BJ (cell line): Measurements from ENCODE around the gene SRRM5. TPM values are rescaled to one million over a fixed set of nuclear protein-coding genes. Genes with fewer than 3 reads are reported as not detected.
A peak's percentile ranks its signal among the peaks of the same experiment; 100 is the strongest.

Experiments
- CTCF ChIA-PET: fragments of 350-600 bp; formaldehyde crosslinking; extraction: SDS; loops from one replicate; lab custom pipeline; 2021; ENCODE audit warnings: antibody characterized with exemption, inconsistent platforms; lab: Yijun Ruan, JAX
- POLR2A ChIA-PET: fragments of 300-600 bp; sonication (Branson Sonifier 250); formaldehyde crosslinking; extraction: SDS; loops from one replicate; lab custom pipeline; 2021; ENCODE audit warnings: antibody characterized with exemption; lab: Charles Lee
- DNase-seq: peaks from one replicate; pipeline ENCODE4 v3.0.0-alpha.2; 2011; ENCODE audit warnings: low read depth
- H3K27me3 ChIP-seq: 2 replicates; pipeline ENCODE4 v1.6.0; 2011; ENCODE audit warnings: low read length; ENCODE audit not compliant: control insufficient read depth, insufficient read depth
- H3K36me3 ChIP-seq: 2 replicates; pipeline ENCODE4 v1.5.1; 2011; ENCODE audit warnings: low read length; ENCODE audit not compliant: control insufficient read depth, insufficient read depth
- H3K4me3 ChIP-seq: 2 replicates; pipeline ENCODE4 v1.5.1; 2011; ENCODE audit warnings: low read depth, mild to moderate bottlenecking, control low read depth, low read length
- polyA plus RNA-seq: library from polyadenylated mRNA; depleted of rRNA; stranded (reverse); fragments of >200 nt; gene quantifications from 2 replicates; pipeline ENCODE4 v1.2.3, GENCODE V29; 2011
- TF ChIP-seq, protein P1 (sequence below): IDR thresholded peaks from 2 replicates; pipeline ENCODE4 v1.5.1; 2011; ENCODE audit warnings: low read depth, mild to moderate bottlenecking, control low read depth, inconsistent platforms, low read length, moderate library complexity; ENCODE audit not compliant: insufficient read depth

Gene SRRM5
- polyA plus RNA-seq, 1 experiment, result 0.04 TPM

DNA sequence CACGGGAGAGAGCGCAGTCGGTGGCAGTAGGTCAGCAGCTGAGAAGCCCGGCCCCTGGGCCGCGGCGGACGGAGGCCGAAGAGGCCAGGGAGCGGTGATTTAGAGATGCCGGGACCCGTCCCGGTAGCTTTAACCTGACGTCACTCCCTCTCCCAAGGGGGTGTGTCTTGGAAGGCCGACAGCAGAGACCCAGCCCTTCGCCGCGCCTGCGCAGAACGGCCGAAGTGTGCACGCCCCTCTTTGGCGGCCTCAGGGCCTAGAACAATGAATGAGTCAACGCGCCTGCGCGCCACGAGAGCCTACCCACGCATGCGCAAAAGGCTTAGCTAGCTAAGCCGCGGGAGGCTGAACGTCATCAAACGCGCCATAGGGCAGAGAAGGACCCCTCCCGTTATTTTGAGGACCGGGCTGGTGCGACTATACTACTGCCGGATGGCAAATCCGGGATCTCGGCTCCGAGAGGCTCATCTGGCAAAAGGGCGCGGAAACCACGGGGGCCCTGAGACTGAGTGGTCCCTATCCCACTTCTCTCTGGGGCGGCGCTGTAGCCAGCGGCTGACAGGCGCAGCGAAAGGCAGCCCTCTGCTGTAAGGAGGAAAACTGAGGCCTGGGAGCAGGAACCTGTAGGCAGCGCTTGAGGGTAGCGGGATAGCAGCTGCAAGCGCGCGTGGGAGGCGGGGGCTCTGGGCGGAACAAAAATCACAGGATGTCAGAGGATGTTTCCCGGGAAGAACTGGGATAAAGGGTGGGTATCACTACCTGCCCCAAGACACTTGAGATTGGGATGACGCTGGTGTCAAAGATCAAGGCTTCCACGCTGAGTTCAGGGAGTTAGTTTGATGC is 15.7 kb upstream of the SRRM5 start, which contains the start of the genes IRGQ and ZNF576:
Gene IRGQ, minus strand, starts transcription at position 136 of the 843 bp plus-strand sequence. CDS start 796 bp downstream, outside the sequence.
Gene ZNF576, plus strand, starts transcription at position 597 of the 843 bp plus-strand sequence. CDS start 514 bp downstream, outside the sequence.
- Histone ChIP-seq H3K4me3 (peak within 1 kb of the TSS; percentile 64), H3K36me3 (peaks cover 16% of the 10 kb centered on the region), H3K27me3 (no peaks in the 10 kb centered on the region)
- ChIA-PET CTCF (interaction anchor here (1.0 to 4.9 kb wide), 11 partner anchors 12 to 149 kb away, joined by 3 to 43 read pairs (median 10); partner anchors contain the start of genes PLAUR and ZNF575), POLR2A (interaction anchor here (0.7 kb wide), 1 partner anchor 68 kb away, joined by 3 read pairs; no protein-coding TSS in a partner anchor)
- DNase-seq, result peak; percentile 97
- TF ChIP-seq, protein P1, sequence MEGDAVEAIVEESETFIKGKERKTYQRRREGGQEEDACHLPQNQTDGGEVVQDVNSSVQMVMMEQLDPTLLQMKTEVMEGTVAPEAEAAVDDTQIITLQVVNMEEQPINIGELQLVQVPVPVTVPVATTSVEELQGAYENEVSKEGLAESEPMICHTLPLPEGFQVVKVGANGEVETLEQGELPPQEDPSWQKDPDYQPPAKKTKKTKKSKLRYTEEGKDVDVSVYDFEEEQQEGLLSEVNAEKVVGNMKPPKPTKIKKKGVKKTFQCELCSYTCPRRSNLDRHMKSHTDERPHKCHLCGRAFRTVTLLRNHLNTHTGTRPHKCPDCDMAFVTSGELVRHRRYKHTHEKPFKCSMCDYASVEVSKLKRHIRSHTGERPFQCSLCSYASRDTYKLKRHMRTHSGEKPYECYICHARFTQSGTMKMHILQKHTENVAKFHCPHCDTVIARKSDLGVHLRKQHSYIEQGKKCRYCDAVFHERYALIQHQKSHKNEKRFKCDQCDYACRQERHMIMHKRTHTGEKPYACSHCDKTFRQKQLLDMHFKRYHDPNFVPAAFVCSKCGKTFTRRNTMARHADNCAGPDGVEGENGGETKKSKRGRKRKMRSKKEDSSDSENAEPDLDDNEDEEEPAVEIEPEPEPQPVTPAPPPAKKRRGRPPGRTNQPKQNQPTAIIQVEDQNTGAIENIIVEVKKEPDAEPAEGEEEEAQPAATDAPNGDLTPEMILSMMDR, result peak; percentile 16; the same call in 1 of the 2 replicates

DNA sequence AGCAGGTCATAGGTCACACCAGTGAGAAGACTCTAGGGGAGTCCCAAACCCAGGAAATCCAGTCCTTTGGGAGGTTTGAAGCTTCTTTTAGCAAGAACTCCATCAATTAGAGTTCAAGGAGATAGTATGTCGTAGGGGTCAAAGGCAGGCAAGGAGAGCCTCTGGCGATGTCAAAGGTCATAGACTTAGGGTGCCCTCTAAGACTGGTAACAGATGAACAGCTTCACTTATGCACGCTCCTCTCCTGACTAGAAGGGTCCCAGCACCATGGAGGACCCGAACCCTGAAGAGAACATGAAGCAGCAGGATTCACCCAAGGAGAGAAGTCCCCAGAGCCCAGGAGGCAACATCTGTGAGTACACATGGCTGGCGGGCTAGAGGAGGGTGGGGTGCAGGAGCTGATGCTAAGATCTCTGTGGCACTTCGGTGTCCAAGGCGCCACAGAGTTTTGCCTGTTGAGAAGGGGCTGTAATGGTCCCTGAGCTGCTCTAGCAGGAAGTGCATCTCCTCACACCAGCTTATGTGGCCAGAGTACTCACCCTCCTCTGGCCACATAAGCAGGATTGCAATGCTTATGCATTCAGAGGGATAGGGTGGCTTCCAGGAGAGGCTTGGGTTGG is 14.9 kb upstream of the SRRM5 start:
- ChIA-PET POLR2A (no interaction called here), CTCF (interaction anchor here (0.6 to 4.9 kb wide), 6 partner anchors 23 to 150 kb away, joined by 3 to 43 read pairs (median 4); partner anchors contain the start of gene ZNF575)
- Histone ChIP-seq H3K4me3 (peak overlapping the region; percentile 61), H3K27me3 (no peaks in the 10 kb centered on the region), H3K36me3 (peaks cover 14% of the 10 kb centered on the region)
- TF ChIP-seq, protein P1, result no peak
- no peak for DNase-seq

DNA sequence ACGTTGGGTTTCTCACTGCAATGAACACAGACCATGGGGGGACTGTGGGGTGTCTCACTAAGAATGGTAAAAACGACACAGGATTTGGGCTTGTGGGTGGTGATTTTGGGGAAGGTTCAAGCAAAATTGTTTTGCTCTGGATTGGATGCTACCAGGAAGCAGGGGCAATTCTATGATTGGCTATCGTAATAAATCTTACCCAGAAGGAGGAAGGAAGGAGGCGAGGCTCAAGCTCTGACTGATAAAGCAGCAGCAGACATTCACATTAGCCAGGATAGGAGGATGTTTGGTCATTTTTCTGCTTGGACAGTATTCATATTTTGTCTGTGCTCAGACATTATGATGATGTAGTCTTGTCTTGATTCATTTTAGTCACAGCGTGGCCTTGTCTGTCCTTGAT is 14.0 kb upstream of the SRRM5 start:
- Histone ChIP-seq H3K27me3 (no peaks in the 10 kb centered on the region), H3K4me3 (no peak overlapping the region), H3K36me3 (peaks cover 13% of the 10 kb centered on the region)
- ChIA-PET CTCF (interaction anchor here (4.9 kb wide), 1 partner anchor 43 kb away, joined by 36 read pairs; no protein-coding TSS in a partner anchor), POLR2A (no interaction called here)
- TF ChIP-seq, protein P1, result no peak
- no peak for DNase-seq

DNA sequence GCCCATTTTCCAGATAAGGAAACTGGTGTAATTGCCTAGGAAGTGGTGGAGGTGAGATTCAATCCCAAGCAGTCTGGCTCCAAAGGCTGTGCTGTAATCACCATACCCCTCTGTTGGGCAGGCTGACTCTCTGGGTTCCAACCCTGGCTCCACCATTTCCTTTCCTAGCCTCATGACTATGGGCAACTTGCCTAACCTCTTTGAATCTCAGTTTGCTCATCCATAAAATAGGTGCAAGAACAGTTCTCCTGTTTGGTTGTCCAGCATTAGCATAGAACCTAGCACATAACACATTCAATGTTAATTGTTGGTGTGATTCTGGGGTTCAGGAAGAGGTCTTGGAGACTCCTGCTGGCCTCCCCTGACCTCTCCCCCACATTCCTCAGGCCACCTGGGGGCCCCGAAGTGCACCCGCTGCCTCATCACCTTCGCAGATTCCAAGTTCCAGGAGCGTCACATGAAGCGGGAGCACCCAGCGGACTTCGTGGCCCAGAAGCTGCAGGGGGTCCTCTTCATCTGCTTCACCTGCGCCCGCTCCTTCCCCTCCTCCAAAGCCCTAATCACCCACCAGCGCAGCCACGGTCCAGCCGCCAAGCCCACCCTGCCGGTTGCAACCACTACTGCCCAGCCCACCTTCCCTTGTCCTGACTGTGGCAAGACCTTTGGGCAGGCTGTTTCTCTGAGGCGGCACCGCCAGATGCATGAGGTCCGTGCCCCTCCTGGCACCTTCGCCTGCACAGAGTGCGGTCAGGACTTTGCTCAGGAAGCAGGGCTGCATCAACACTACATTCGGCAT is 13.2 kb upstream of the SRRM5 start:
- Histone ChIP-seq H3K27me3 (no peaks in the 10 kb centered on the region), H3K4me3 (no peak overlapping the region), H3K36me3 (peaks cover 7% of the 10 kb centered on the region)
- TF ChIP-seq, protein P1, result no peak
- ChIA-PET POLR2A (no interaction called here), CTCF (no interaction called here)
- no peak for DNase-seq
